GM18502 (cell line): Measurements from ENCODE around the gene HSPG2.

Source experiments
- ATAC-seq: cut with Tn5 transposase; IDR thresholded peaks from one replicate; pipeline ENCODE4 v1.9.1; 2021; ENCODE audit warnings: mild to moderate bottlenecking; ENCODE audit not compliant: unreplicated experiment, poor library complexity

The HSPG2 gene

DNA sequence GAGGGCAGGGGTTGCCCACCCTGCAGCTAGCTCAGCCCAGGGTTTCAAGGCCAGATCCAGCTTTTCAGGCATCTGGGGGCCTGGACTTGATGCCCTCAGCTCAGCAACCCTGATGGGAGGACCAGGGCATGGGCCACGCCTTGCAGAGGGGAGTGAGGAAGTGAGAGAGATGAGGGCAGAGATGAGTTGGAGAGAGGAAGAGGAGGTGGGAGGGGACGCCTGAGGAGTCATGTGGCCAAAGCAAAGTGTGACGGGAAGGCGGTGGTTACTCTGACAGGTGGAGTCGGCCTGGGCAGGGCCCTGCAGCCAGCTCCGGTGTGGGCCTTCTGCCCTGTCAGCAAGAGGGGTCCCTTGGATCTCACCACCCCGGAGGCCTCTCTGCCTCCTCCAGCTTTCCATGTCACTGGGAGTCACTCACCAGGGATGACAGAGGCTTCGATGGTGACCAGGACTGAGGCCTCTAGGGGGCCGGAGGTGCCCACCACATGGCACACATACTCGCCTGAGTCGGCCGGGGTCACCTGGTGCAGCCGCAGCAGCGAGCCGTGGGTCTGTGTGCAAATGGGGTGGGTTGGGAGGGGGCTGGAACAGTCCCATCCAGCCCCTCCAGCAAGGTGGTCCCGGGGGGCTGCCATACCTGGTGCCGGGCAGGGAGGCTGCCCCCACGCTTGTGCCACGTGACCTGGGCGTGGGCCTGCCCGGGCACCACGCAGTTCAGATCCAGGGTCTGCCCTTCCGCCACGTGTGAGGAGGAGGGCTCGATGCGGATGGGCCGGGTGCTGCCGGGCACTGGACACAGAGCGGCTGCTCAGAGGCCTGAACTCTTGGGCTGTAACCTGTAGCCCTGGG lies 84.6 kb downstream of the HSPG2 start:
- ATAC-seq = no peak

DNA sequence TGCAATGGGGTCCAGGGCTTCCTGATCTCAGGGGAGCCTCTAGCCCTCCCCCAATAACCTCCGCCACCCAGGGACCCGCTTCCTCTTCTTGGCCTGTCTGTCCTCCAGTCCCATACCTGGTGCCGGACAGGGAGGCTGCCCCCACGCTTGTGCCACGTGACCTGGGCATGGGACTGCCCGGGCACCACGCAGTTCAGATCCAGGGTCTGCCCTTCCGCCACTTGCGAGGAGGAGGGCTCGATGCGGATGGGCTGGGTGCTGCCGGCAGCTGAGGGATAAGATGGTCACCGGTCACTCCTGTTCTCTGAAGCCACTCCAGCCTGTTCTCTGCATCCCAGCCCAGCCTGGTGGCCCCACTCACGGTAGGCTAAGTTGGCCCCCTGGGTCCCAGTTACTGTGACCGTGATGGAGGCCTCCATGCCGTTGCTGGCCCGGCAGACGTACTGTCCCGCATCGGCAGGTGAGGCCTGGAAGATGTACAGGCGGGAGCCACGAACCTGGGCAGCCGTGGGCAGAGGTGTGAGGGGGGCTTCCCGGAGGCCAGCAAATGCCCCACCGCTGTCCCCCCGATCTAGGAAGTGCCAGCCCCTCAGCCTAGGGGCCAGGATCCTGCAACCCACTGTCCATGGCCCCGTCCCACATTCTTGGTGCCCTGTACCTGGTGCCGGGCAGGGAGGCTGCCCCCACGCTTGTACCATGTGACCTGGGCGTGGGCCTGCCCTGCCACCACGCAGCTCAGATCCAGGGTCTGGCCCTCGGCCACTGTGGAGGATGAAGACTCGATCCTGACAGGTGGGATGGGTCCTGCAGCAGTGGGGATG lies 85.5 kb downstream of the HSPG2 start:
- ATAC-seq = no peak

DNA sequence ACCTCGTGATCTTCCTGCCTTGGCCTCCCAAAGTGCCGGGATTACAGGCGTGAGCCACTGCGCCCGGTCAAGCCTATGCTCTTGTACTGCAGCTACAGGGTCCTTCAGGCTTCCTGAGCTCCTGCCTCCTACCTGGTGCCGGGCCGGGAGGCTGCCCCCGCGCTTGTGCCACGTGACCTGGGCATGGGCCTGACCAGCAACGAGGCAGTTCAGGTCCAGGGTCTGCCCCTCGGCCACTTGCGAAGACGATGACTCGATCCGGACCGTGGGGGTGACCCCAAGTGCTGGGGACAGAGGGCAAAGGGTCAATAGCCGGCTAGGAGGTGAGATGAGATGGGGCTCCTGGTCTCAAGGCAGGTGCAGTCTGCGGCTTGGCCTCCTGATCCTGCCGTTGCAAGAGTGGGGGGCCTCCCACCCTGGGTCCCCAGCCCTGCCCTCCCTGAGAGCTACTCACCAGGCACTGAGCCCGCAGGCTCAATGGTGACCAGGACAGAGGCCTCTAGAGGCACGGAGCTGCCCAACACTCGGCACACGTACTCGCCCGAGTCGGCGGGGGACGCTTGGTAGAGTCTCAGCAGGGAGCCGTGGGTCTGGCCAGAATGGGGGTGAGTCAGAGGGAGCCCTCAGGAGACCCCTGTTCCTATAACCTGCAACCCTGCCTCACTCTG lies 87.1 kb downstream of the HSPG2 start:
- ATAC-seq = no peak

DNA sequence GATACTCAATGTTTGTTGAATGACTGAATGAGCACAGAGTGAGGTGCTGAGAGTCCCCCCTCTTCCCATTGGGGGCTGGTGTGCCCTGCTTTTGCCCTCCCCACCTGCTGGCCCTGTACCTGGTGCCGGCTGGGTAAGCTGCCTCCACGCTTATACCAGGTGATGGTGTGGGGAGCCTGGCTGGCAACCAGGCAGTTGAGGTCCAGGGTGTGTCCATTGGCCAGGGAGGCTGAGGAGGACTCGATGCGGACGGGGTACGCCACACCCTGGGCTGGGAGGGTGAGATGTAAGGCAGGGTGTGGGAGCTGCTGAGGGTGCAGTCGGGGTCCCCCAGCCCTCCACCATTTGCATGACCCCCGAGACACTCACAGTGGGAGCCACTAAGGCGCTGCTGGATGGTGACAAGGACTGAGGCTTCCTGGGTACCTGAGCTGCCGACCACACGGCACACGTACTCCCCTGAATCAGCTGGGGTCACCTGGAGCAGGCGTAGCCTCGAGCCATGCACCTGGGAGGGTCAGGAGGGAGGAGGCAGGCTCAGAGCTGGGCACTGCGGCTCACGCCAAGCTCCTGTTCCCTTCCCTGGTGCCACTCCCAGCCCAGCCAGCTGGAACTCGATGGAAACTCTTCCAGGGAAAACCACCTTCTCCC lies 88.5 kb downstream of the HSPG2 start:
- no peak for ATAC-seq

DNA sequence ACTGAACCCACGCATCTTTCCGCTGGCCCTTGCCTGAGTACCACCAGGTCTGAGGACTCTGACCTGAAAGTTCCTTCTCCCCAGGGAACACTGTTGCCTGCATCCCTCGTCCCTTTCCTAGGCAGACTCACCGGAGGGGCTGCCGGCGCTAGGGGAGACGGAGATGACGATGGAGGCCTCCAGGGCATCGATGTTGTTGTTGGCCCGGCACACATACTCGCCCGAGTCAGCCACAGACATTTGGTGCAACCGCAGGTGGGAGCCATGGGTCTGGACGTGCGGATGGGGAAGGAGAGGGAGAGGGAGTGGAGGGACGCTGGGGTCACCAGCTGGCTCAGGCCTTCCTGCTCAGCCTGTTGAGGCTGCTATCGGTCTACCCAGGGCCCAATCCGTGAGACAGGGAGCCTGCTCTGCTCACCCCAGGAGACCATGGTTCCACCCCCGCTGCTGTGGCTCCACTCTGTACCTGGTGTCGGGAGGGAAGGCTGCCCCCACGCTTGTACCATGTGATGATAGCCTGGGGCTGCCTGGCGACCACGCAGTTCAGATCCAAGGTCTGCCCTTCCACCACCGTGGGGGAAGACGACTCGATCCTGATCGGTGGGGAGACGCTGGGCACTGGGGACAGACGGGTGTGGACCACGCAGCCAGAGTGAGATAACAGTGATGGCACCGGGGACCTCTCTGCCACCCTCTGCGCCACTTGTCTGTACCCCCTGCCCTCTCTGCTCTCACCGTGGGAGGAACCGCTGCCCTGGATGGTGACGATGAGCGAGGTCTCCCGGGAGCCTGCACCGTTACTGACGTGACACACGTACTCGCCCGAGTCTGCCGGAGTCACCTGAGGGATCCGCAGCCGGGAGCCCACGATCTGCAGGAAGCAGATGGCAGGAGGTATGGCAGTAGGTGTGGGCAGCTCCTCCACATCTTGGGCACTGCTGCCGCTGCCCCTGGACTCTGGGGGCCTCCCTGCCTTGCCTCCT lies 89.6 kb downstream of the HSPG2 start:
- no peak for ATAC-seq

DNA sequence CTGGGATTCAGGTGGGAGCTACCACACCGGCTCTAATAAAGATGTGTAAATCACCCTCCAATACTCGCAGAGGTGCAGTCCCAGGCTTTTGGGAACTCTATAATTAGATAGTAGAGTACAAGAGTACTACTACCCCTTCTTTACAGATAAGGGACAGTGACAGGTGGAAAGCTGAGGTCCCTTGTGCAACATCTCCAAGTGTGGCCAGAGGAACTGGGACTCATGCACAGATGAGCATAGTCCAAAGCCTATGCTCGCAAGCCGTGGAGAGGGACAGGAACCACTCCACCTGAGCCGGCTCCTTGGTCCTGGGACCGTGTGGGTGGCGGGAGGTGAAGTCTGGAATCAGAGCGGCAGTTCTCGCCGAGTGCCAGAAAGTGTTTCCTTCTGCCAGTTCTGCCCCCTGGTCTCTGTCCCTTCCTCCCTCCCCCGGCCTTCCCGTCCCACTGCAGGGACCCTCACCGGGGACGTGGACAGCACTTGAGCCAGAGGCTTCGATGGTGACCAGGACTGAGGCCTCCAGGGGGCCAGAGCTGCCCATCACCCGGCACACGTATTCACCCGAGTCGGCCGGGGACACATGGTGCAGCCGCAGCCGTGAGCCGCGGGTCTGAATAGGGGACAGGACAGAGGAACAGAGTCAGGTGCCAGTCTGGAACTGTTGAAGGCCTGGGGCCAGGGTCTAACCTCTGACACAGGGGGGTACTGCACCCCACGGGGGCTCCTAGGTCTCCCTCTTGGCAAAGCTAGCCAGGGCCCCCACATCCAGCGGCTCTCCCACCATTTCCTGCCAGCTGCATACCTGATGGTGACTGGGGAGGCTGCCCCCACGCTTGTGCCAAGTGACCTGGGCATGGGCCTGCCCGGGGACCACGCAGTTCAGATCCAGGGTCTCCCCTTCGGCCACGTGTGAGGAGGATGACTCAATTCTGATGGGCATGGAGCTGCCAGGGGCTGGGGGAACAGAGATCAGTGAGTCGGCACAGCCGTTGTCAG lies 91.2 kb downstream of the HSPG2 start:
- ATAC-seq = no peak

DNA sequence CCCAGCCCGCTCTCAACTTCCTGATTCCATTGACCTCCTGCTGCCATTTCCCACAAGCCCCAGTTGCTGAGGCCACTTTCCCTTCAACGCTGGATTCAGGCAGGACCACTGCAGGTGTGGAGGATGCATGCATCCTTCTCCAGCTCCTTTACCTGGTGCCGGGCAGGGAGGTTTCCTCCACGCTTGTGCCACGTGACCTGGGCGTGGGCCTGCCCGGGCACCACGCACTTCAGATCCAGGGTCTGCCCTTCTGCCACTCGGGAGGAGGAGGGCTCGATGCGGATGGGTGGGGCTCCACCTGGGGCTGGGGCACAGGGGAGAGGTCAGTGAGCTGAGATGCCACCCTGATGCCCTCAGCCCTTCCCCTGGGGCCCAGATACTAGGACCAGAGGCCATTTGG lies 93.1 kb downstream of the HSPG2 start:
- no peak for ATAC-seq

DNA sequence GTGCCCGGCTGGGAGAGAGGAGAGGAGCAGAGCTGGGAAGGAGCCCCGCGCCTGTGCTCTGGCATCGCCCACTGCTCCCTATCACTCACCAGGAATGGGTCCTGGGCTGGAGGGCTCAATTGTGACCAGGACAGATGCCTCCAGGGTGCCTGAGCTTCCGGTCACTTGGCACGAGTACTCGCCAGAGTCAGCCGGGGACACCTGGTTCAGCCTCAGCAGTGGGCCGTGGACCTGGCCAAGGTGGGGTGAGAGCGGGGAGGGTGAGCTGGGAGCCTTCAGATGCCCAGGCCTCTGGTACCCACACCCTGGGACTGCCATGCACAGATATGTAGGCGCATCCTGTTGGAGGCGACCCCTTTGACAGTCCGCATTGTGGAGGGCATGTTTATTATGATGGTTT lies 93.9 kb downstream of the HSPG2 start:
- no peak for ATAC-seq

DNA sequence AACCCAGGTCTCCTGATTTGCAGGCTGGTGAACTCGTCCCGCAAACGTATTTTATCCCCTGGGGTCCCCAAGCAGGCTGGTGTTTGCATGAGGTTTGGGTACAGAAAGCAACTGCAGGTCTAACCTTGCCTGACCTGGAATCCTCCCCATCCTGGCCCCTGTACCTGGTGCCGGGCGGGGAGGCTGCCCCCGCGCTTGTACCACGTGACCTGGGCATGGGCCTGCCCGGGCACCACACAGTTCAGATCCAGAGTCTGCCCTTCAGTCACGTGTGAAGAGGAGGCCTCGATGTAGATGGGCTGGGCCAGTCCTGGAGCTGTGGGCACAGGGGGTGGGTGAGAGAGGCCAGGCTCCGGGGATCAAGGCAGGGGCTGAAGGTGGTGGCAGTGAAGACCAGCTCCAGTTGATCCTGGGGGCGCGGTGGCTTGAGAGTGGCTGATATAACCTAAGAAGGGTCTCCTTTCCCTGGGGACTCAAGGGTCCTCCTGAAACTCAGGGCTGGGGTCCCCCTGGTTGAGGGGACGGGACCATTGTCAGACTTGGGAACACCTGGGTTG lies 94.4 kb downstream of the HSPG2 start:
- ATAC-seq = no peak

DNA sequence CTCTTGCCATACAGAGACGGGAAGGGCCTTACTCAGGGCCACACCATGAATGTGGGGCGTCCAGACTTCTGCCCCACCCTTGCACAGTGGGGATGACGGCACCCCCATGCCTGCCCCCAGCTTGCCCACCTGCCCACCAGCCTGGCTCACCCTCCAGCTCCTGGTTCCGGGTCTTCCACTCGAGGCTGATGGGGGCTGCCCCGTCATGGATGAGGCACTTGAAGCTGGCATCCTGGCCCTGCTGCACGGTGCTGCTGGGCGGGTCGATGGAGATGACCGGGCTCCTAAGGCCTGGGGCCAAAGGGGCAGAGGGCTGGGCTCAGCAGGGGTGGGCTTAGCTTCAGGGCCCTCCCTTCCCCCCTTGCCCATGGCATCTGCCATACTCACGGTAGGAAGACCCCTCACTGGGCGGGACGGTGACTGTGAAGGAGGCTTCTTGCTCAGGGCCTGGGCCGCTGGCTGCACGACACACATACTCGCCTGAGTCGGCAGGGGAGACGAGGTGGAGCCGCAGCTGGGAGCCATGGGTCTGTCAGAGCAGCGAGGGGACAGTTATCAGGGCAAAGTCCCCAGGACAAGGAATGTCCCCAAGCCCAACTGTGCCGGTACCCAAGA lies 95.2 kb downstream of the HSPG2 start:
- no peak for ATAC-seq

DNA sequence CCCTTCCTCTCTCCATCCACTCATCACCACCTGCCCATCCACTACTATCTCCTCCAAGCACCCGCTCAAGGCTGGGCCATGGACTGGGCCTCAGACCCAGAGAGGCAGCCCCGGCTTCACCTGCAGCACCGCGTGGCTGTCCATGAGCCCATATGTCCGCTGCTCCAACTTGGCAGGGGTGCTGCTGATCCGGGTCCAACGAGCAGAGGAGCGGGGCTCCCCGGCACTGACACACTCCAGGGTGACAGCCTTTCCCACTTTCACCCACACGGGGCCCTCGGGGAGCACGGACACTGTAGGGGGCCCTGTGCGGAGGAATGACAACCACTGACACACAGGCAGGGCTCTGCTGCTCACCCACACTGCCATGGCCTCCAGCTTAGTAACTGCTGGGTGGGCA lies 96.1 kb downstream of the HSPG2 start:
- ATAC-seq = no peak

DNA sequence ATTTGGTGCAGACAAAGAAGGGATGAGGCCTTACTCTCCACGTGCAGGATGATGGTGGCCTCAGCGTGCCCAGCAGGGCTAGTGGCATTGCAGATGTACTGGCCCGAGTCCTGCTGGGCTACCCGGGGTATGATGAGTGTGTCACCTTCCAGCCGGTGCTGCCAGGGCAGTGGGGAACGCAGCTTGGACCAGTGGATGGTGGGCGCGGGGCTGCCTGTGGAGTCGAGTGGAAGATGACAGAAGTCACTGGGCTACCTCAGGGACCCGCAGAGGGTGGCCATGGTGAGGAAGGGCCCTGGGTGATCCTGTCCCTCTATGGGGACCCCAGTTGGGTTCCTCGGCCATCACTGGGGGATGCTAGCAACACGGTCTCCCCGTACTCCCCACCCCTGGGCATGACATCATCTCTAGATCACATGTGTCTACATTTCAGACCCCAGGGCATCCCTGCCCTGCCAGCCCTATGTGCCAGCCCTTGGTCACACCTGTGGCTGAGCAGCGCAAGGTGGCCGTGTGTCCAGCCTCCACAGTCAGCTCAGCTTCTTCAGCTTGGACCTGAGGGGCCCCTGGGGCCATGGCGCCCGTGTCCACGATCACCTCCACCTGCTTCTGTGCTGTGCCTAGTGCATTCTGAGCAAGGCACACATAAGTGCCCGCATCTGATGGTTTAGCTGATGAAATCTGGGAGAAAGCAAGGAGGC lies 97.6 kb downstream of the HSPG2 start:
- no peak for ATAC-seq

DNA sequence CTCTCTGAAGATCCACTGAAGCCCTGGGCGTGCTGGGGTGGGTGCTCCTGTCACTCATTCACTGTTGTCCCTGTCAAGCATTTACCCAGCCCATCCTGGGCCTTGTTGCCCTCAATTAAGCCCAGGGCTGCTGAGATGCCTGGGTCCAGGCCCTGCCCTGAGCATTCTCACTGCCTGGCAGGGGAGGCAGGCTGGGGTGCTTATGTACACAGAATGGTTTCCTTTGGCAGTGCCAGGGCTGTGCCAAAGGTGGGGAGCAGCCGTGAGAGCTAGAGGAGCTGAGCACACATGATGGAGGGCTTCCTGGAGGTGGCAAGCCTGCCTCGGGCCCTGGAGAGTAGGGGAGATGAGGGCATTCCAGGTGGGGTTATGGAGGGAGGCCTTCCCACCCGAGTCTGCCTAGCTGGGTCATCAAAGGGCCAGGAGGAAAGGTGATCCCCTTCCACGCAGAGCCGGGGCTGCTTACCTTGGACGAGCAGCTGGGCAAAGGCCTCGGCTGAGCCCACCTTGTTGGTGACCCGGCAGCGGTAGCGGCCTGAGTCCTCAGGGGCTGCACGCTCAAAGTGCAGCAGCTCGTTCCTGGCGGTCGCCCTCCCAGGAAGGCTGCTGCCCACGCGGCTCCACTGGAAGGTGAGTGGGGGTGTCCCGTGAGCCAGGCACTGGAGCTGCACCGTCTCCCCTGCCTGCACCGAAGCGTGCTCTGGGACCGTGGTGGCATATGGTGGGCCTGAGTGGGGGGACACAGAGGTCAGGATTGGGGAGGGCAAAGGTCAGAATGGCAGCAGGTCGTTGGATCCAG lies 98.6 kb downstream of the HSPG2 start:
- ATAC-seq = no peak

DNA sequence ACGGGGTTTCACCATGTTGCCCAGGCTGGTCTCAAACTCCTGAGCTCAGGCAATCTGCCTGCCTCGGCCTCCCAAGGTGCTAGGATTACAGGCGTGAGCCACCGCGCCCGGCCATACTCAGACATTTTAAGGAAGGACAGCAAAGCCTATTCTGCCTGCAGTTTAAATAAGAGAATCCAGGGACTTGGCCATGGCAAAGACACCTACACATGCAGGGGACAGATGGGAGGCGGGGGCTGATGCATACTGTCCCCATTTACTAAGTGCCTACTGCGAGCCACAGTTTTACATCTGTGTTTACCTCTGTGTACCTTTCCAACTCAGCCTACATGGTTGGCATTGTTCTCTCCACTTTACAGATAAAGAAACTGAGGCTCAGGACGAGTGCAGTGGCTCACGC lies 99.6 kb downstream of the HSPG2 start:
- ATAC-seq = no peak

DNA sequence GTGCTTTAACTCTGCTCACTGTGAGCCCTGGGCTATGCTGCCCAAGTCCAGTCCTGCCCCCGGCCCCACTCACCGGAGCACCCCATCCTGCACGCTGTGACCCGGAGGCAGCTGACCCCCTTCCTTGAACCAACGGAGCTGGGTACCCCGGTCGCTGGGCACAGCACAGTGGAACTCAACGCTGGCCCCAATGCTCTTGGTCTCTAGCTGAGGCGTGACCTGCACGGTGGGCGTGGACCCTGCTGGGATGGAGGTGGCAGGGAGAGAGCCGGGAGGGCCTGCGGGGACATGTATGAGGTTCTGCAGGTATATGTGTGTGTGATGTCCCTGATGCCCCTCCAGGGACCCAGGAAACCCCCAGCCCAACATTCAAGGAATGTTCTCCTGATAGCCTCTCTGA lies 100.4 kb downstream of the HSPG2 start:
- ATAC-seq = no peak

DNA sequence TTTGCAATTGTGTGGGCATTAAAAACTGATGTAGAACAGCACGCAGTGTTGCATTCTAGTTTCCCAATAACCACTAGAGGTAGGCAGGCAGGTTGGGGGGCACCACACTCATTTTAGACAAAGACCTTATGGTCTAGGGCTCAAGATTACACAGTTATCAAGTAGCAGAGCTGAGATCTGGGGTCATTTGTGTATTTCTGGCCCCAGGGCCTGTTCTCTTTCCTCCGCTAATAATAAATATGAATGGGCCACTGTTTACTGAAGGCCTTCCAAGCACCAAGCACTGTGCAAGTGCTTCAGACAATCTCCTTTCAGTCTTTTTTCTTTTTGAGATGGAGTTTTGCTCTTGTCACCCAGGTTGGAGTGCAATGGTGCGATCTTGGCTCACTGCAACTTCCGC lies 101.1 kb downstream of the HSPG2 start:
- ATAC-seq = no peak
